Aorta (tissue), 5 donors: ENCODE measurements around the gene RNF17. TPM values are rescaled to one million over a fixed set of nuclear protein-coding genes. Genes with fewer than 3 reads are reported as not detected.

Source experiments
- ATAC-seq: fragments of 200-7000 bp; cut with Tn5 transposase; one replicate; pipeline ENCODE4 v1.9.1; 2022; ENCODE audit warnings: moderate library complexity; ENCODE audit not compliant: low FRiP score
- DNase-seq, 2 donors: peaks; one replicate each; pipeline ENCODE4 v3.0.0-alpha.2; 2020
- H3K27ac ChIP-seq, 2 donors: one replicate each; pipeline ENCODE4 v1.5.1; 2013; ENCODE audit warnings: low read length in 2 of 2, mild to moderate bottlenecking in 2 of 2, moderate library complexity in 2 of 2, control low read depth in 1 of 2, inconsistent platforms in 1 of 2, low read depth in 1 of 2
- H3K27me3 ChIP-seq, 2 donors: one replicate each; pipeline ENCODE4 v1.6.1; 2013; ENCODE audit warnings: control low read depth in 1 of 2, low read length in 1 of 2, mild to moderate bottlenecking in 1 of 2, moderate library complexity in 1 of 2; ENCODE audit not compliant: insufficient read depth in 2 of 2, control insufficient read depth in 1 of 2
- H3K36me3 ChIP-seq, 2 donors: one replicate each; pipeline ENCODE4 v1.6.1; 2013; ENCODE audit warnings: control low read depth in 1 of 2, low read length in 1 of 2, mild to moderate bottlenecking in 1 of 2; ENCODE audit not compliant: insufficient read depth in 2 of 2, control insufficient read depth in 1 of 2
- H3K4me1 ChIP-seq, 2 donors: one replicate each; pipeline ENCODE4 v1.6.1; 2013; ENCODE audit warnings: low read length in 2 of 2, control low read depth in 1 of 2, mild to moderate bottlenecking in 1 of 2, moderate library complexity in 1 of 2; ENCODE audit not compliant: insufficient read depth in 2 of 2, control insufficient read depth in 1 of 2
- H3K4me3 ChIP-seq, 2 donors: one replicate each; pipeline ENCODE4 v1.5.1; 2013; ENCODE audit warnings: low read length in 2 of 2, control low read depth in 1 of 2, mild to moderate bottlenecking in 1 of 2
- H3K9me3 ChIP-seq: one replicate; pipeline ENCODE4 v1.6.1; 2013; ENCODE audit warnings: mild to moderate bottlenecking, low read length; ENCODE audit not compliant: control insufficient read depth
- WGBS, 2 donors: extraction: QIAGEN DNeasy Blood & Tissue Kit; methylation state at CpG; one replicate each; pipeline ENCODE4 v1.1.7; 2013; 5-methylcytosine and 5-hydroxymethylcytosine counted together
- intact Hi-C, 2 donors: fragments of 100-400 bp; cut with DNase I; formaldehyde crosslinking; loops; one replicate each; pipeline versions ENCODE4 v1.14.2 to v1.15.0; 2022
- polyA plus RNA-seq, 2 donors: library from polyadenylated mRNA; stranded (reverse); fragments of 200-250 nt; gene quantifications; one replicate each; pipeline ENCODE4 v1.2.3, GENCODE V29; 2013
- total RNA-seq, 2 donors: library from RNA; stranded (reverse); fragmentation: NEBNext Ultra II Directional; extraction: Animal tissue kit (Norgen Biotek cat#: 25700); gene quantifications; one replicate each; pipeline ENCODE4 v1.2.1, GENCODE V29; 2021
- donor health status: healthy with polysubstance abuse.
- donor health status: Bipolar disorder and iron deficiency.
- donor health status: DM: no; HTN: no; CAD: no.
- donor health status: DM: no; HTN: no; CAD: no.
- donor health status: DM: yes; HTN: yes; CAD: no.

The RNF17 gene
- total and polyA plus RNA-seq, 4 donors: 0.52 TPM; not detected in 3

GRCh38 chr13:24894277-24894971, 130.5 kb downstream of the RNF17 start:
- DNase-seq (no peak), ATAC-seq (peak; percentile 26)
- Histone ChIP-seq H3K4me3 (no peak overlapping the region), H3K36me3 (peaks cover 2 to 6% of the 10 kb centered on the region in 2 donors), H3K27me3 (no peaks in the 10 kb centered on the region), H3K4me1 (no peaks in the 10 kb centered on the region), H3K27ac (no peak overlapping the region), H3K9me3 (no peaks in the 10 kb centered on the region)
- intact Hi-C loops: no loop called here
- 92 to 94% methylated on average over 29 of the region's 29 CpGs for WGBS, 2 donors

DNA sequence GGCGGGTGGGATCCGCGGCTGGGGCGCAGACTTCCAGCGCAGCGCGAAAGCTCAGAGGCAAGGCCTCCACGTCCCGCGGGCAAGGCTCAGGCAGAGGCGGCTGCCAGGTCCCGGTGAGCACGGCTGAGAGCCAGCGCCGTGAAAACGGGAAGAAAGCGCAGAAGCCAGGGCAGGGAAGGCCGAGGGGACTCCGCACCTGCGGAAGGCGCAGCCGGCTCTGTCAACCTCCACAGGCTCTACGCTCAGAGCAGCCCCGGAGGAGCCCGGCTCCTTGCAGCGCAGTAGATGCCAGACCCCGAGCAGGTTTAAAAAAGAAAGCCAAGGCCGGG, 131.0 kb downstream of the RNF17 start:
- WGBS, 2 donors: 87 to 92% methylated on average over 28 of the region's 28 CpGs
- Histone ChIP-seq H3K27ac (no peak overlapping the region), H3K4me3 (no peak overlapping the region), H3K27me3 (no peaks in the 10 kb centered on the region), H3K36me3 (peaks cover 2 to 6% of the 10 kb centered on the region in 2 donors), H3K4me1 (no peaks in the 10 kb centered on the region), H3K9me3 (no peaks in the 10 kb centered on the region)
- ATAC-seq (peak; percentile 20), DNase-seq (no peak)
- intact Hi-C loops: no loop called here

- 65 to 78% methylated on average over 5 of the region's 5 CpGs for WGBS, 2 donors
- Histone ChIP-seq H3K4me1 (no peaks in the 10 kb centered on the region), H3K27me3 (no peaks in the 10 kb centered on the region), H3K9me3 (no peaks in the 10 kb centered on the region), H3K27ac (no peak overlapping the region), H3K4me3 (no peak overlapping the region), H3K36me3 (peaks cover 2 to 11% of the 10 kb centered on the region in 2 donors)
- DNase-seq (no peak), ATAC-seq (no peak)
- intact Hi-C loops: no loop called here
Observed at GRCh38 chr13:24896061-24896460, 132.1 kb downstream of the RNF17 start.

- H3K4me3 ChIP-seq: no peak overlapping the region
- intact Hi-C loops: no loop called here
- H3K27ac ChIP-seq: no peak overlapping the region
- H3K9me3 ChIP-seq: no peaks in the 10 kb centered on the region
- WGBS, 2 donors: 97 to 100% methylated on average over 1 of the region's 1 CpG
- ATAC-seq: no peak
- H3K36me3 ChIP-seq: peaks cover 2 to 10% of the 10 kb centered on the region in 2 donors
- H3K4me1 ChIP-seq: no peaks in the 10 kb centered on the region
- H3K27me3 ChIP-seq: no peaks in the 10 kb centered on the region
- DNase-seq: no peak
Observed at GRCh38 chr13:24897293-24897692, 133.3 kb downstream of the RNF17 start.

DNA sequence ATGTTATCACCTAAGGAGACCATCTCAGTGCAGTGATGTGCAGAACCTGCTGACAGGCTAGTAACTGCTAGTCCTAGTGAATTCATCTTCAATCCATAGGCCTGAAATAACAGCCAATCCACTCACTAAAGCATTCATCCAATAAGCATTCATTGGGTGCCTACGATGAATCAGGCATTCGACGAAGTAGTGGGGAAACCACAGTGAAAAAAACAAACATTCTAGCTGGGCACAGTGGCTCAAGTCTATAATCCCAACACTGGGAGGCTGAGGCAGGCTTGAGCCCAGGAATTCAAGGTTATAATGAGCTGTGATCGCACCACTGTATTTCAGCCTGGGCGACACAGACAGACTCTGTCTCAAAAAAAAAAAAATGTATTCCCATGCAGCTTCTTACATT, 135.6 kb downstream of the RNF17 start:
- Histone ChIP-seq H3K9me3 (no peaks in the 10 kb centered on the region), H3K27me3 (no peaks in the 10 kb centered on the region), H3K4me1 (no peaks in the 10 kb centered on the region), H3K4me3 (no peak overlapping the region), H3K36me3 (peaks cover 2 to 10% of the 10 kb centered on the region in 2 donors), H3K27ac (no peak overlapping the region)
- DNase-seq: no peak
- intact Hi-C loops: no loop called here
- WGBS, 2 donors: 92 to 96% methylated on average over 5 of the region's 5 CpGs
- ATAC-seq: no peak

DNA sequence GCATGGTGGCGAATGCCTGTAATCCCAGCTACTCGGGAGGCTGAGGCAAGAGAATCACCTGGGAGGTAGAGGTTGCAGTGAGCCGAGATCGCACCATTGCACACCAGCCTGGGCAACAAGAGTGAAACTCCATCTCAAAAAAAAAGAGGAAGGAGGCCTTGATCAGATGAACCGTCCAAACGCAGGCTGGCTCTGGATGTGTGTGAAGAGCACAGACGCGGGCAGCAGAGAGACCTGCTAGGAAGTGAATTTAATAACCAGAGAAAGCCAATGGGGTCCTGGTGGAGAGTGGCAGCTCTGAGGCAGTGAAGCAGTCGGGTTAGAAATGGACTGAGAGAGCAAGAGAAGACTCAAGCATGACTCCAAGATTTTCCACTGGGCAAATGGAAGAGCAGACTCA, 136.5 kb downstream of the RNF17 start:
- H3K27me3 ChIP-seq: no peaks in the 10 kb centered on the region
- no peaks in the 10 kb centered on the region for H3K4me1 ChIP-seq
- H3K4me3 ChIP-seq: no peak overlapping the region
- intact Hi-C loops: no loop called here
- WGBS, 2 donors: 92% methylated on average over 9 of the region's 9 CpGs
- H3K27ac ChIP-seq: no peak overlapping the region
- DNase-seq (no peak), ATAC-seq (no peak)
- peaks cover 2 to 10% of the 10 kb centered on the region in 2 donors for H3K36me3 ChIP-seq
- no peaks in the 10 kb centered on the region for H3K9me3 ChIP-seq

DNA sequence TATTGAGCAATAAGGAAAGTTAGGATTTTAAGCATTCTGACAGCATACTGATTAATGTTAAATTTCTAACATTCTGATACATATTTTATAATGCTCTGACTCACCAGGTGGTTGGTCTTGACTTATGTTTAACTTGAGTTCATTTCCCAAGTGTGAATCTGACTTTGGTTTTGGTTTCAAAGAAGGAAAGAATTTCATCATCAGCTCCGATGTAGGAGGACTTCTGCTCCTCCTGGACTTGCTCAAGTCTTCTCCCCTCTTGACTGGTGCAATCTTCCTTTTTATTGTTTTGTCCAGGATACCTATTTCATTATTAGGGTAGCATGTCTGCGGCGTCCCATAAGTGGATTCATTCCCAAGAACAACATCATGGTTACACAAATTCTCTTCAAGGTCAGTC, 141.3 kb downstream of the RNF17 start:
- intact Hi-C loops: no loop called here
- 92 to 93% methylated on average over 3 of the region's 3 CpGs for WGBS, 2 donors
- no peak for DNase-seq
- H3K9me3 ChIP-seq: no peaks in the 10 kb centered on the region
- no peak for ATAC-seq
- peaks cover 0 to 5% of the 10 kb centered on the region in 2 donors for H3K36me3 ChIP-seq
- no peaks in the 10 kb centered on the region for H3K4me1 ChIP-seq
- H3K27ac ChIP-seq: no peak overlapping the region
- no peaks in the 10 kb centered on the region for H3K27me3 ChIP-seq
- H3K4me3 ChIP-seq: no peak overlapping the region

GRCh38 chr13:24906268-24906667, 142.3 kb downstream of the RNF17 start:
- no peak for DNase-seq
- intact Hi-C loops: no loop called here
- H3K36me3 ChIP-seq: peaks cover 0 to 2% of the 10 kb centered on the region in 2 donors

DNA sequence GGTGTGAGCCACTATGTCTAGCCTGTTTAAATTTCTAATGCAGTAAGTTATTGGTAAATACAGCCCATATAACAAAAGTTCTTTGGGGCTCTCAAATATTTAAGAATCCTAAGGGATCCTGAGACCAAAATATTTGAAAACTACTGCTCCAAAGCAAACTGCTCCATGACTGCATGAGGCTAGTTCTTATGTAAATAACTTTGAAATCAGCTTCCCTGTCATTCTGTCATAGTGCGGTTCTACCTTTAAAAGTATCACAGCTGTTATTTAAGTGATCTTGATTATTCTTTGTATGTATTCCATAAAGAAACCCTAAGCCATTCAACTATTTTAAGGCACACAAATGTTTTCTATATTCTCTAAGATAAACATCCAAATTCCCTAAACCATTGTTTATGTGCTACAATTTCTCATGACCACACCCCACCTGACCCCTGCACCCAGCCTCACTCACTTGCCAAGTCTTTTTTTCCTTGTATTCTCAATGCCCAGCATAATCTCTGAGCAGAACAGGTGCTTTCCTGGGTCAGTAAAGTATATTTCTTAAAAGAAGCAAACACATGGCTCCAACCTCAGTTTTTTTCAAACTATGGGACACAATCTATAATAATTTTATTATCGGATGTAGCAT, 146.6 kb downstream of the RNF17 start:
- intact Hi-C loops: no loop called here
- Histone ChIP-seq H3K4me3 (no peak overlapping the region), H3K36me3 (peaks cover 0 to 4% of the 10 kb centered on the region in 2 donors), H3K27me3 (no peaks in the 10 kb centered on the region), H3K27ac (no peak overlapping the region), H3K4me1 (no peaks in the 10 kb centered on the region), H3K9me3 (no peaks in the 10 kb centered on the region)
- 93 to 95% methylated on average over 2 of the region's 2 CpGs for WGBS, 2 donors
- ATAC-seq: no peak
- no peak for DNase-seq

More at GRCh38 chr13:24906268-24906667, 142.3 kb downstream of the RNF17 start:
- Histone ChIP-seq H3K27ac (no peak overlapping the region), H3K4me3 (peak overlapping the region in 1 of 2 donors; percentile 31), H3K9me3 (no peaks in the 10 kb centered on the region), H3K4me1 (no peaks in the 10 kb centered on the region), H3K27me3 (no peaks in the 10 kb centered on the region)
- WGBS, 2 donors: 69 to 74% methylated on average over 7 of the region's 7 CpGs
- ATAC-seq: no peak
